Type B pancreatic cell (in vitro differentiated cells): Measurements from ENCODE around the gene SEC61B. TPM values are rescaled to one million over a fixed set of nuclear protein-coding genes. Genes with fewer than 3 reads are reported as not detected.

Experiments used
- DNase-seq: peaks from one replicate; pipeline ENCODE4 v3.0.0; 2021; ENCODE audit warnings: mixed read lengths; ENCODE audit not compliant: unreplicated experiment; ENCODE audit errors: extremely low spot score
- H3K27ac Mint-ChIP-seq: 2 replicates; pipeline ENCODE4 v1.8.0; 2021; ENCODE audit warnings: mild to moderate bottlenecking, mixed read lengths
- H3K27me3 Mint-ChIP-seq: 2 replicates; pipeline ENCODE4 v1.8.0; 2021; ENCODE audit warnings: mixed read lengths
- H3K36me3 Mint-ChIP-seq: 2 replicates; pipeline ENCODE4 v1.8.0; 2021; ENCODE audit warnings: mixed read lengths
- H3K4me1 Mint-ChIP-seq: one replicate; pipeline ENCODE4 v1.8.0; 2021; ENCODE audit warnings: mixed read lengths; ENCODE audit not compliant: unreplicated experiment
- H3K4me3 Mint-ChIP-seq: 2 replicates; pipeline ENCODE4 v1.8.0; 2021; ENCODE audit warnings: mild to moderate bottlenecking, mixed read lengths
- H3K9me3 Mint-ChIP-seq: 2 replicates; pipeline ENCODE4 v1.8.0; 2021; ENCODE audit warnings: mixed read lengths
- total RNA-seq: library from RNA; stranded (reverse); gene quantifications from 2 replicates; pipeline ENCODE4 v1.2.1, GENCODE V29; 2021; ENCODE audit warnings: low replicate concordance
- TF ChIP-seq, protein P1 (sequence below): fragments of 200-600 bp; sonication (generic); conservative IDR thresholded peaks from 2 replicates; pipeline ENCODE4 v1.5.0; 2021; ENCODE audit warnings: antibody characterized with exemption, mild to moderate bottlenecking

SEC61B gene
- total RNA-seq, 1 donor from 2014 or later = 133 TPM

DNA sequence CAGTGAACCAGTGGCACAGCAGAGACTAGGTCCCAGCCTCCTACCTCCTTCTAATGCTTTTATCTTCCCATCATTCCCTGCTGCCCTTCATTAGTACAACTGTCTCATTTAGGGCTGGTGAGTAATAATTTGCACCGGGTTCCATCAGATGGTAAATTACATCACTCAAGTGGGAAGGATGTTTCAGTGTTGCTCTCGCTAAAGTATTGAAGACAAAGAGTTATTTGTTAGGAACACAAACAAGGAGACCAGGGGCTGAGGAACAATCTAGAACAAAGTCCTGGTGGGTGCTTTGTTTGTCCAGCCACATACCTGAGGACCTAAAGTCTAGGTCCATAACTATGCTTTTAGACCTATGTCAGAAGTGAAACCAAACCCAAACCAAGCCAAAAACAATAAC lies 52.4 kb downstream of the SEC61B start:
- H3K27ac Mint-ChIP-seq = no peak overlapping the region
- H3K4me3 Mint-ChIP-seq = no peak overlapping the region
- TF ChIP-seq, protein P1, sequence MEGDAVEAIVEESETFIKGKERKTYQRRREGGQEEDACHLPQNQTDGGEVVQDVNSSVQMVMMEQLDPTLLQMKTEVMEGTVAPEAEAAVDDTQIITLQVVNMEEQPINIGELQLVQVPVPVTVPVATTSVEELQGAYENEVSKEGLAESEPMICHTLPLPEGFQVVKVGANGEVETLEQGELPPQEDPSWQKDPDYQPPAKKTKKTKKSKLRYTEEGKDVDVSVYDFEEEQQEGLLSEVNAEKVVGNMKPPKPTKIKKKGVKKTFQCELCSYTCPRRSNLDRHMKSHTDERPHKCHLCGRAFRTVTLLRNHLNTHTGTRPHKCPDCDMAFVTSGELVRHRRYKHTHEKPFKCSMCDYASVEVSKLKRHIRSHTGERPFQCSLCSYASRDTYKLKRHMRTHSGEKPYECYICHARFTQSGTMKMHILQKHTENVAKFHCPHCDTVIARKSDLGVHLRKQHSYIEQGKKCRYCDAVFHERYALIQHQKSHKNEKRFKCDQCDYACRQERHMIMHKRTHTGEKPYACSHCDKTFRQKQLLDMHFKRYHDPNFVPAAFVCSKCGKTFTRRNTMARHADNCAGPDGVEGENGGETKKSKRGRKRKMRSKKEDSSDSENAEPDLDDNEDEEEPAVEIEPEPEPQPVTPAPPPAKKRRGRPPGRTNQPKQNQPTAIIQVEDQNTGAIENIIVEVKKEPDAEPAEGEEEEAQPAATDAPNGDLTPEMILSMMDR = no peak
- peaks cover under 1% of the 10 kb centered on the region for H3K27me3 Mint-ChIP-seq
- H3K4me1 Mint-ChIP-seq = no peaks in the 10 kb centered on the region
- peaks cover 7% of the 10 kb centered on the region for H3K9me3 Mint-ChIP-seq
- no peaks in the 10 kb centered on the region for H3K36me3 Mint-ChIP-seq
- DNase-seq = no peak

Other genes with a start within 250 kb of the SEC61B start
- gene TGFBR1, start 117.2 kb upstream of the SEC61B start, total RNA-seq = 34.4 and 88.1 TPM in 2 replicates
- 35.3 and 45.7 TPM in 2 replicates for gene ALG2, start 340 bp upstream of the SEC61B start, total RNA-seq